Stomach (tissue), 4 donors: Measurements from ENCODE around the gene PSMA1.

ENCODE experiments used
- EP300 ChIP-seq: sonication (generic); formaldehyde crosslinking; IDR thresholded peaks from one replicate; pipeline ENCODE4 v1.6.1; 2017; ENCODE audit warnings: antibody characterized with exemption
- POLR2A ChIP-seq, 4 donors: fragments of 450-650 bp; IDR thresholded peaks; one replicate each; pipeline ENCODE4 v1.6.1; 2016; ENCODE audit warnings: antibody characterized with exemption in 4 of 4, control low read depth in 2 of 4, mild to moderate bottlenecking in 1 of 4, moderate library complexity in 1 of 4

DNA sequence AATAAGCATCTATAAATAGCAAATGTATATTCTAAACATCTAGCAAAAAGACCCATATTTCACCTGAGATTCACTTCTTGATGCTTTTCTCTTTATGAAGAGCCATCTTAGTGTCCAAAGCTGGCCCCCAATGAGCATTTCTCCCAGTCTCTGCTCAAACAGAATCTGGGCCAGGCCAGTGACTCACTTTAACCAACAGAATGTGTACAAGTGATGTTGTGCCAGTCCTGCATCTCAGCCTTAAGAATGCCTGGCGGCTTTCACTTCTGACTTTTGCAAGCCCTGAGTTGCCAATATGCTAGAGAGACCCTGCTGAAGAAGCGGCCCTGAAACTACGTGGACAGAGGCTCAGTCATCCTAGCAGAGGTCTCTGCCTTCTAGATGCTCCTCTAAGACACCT lies 13.7 kb downstream of the PSMA1 start:
- no peak for TF ChIP-seq POLR2A (IDR thresholded peaks at IDR 0.05)
- no peak for TF ChIP-seq EP300
